ENCODE measurements around the gene CYP4F12. TPM values are rescaled to one million over a fixed set of nuclear protein-coding genes. Genes with fewer than 3 reads are reported as not detected.

The CYP4F12 gene
- total and polyA plus RNA-seq, 10 of the 15 experiments (the other 5 are each of a cell fraction or from before 2014, with no cell fraction given), result 0.12 to 0.20 TPM; not detected in 8

DNA sequence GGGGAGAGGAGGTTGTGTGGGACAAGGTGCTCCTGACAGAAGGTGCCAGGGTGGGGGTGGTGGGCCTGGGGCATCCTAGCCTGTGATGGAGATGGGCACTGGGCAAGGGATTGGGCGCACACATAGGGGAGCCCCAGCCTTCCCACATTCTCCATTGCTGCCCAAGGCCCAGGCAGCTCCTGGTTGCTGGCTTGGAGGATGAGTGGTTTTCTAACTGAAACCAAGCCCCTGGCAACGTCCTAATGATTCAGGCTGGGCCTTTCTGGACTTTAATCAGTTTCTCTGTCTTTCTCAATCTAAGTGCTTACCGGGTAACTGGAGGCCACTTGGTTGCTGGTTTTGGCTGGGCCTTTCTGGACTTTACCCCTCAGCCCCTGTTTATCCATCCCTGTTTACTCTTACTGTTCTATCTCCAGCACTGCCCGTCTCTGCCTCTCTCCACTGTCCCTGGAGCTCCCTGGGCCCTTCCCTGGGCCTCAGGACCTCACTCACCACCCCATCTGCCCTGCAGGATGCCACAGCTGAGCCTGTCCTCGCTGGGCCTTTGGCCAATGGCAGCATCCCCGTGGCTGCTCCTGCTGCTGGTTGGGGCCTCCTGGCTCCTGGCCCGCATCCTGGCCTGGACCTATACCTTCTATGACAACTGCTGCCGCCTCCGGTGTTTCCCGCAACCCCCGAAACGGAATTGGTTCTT, 31.8 kb upstream of the CYP4F12 start (continued):
- TF ChIP-seq, protein P1, sequence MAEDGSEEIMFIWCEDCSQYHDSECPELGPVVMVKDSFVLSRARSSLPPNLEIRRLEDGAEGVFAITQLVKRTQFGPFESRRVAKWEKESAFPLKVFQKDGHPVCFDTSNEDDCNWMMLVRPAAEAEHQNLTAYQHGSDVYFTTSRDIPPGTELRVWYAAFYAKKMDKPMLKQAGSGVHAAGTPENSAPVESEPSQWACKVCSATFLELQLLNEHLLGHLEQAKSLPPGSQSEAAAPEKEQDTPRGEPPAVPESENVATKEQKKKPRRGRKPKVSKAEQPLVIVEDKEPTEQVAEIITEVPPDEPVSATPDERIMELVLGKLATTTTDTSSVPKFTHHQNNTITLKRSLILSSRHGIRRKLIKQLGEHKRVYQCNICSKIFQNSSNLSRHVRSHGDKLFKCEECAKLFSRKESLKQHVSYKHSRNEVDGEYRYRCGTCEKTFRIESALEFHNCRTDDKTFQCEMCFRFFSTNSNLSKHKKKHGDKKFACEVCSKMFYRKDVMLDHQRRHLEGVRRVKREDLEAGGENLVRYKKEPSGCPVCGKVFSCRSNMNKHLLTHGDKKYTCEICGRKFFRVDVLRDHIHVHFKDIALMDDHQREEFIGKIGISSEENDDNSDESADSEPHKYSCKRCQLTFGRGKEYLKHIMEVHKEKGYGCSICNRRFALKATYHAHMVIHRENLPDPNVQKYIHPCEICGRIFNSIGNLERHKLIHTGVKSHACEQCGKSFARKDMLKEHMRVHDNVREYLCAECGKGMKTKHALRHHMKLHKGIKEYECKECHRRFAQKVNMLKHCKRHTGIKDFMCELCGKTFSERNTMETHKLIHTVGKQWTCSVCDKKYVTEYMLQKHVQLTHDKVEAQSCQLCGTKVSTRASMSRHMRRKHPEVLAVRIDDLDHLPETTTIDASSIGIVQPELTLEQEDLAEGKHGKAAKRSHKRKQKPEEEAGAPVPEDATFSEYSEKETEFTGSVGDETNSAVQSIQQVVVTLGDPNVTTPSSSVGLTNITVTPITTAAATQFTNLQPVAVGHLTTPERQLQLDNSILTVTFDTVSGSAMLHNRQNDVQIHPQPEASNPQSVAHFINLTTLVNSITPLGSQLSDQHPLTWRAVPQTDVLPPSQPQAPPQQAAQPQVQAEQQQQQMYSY (CRISPR knock-in tag; IDR thresholded peaks at IDR 0.05), result no peak
- TF ChIP-seq STAT1 (conservative IDR thresholded peaks at IDR 0.05) (no peak), CREM (IDR thresholded peaks at IDR 0.05; ENCODE audit: low read depth) (no peak), EED (IDR thresholded peaks at IDR 0.05; ENCODE audit: low read depth) (no peak), TARDBP (IDR thresholded peaks at IDR 0.05; ENCODE audit: borderline replicate concordance) (no peak), IKZF2 (IDR thresholded peaks at IDR 0.05) (no peak), RCOR1 (conservative IDR thresholded peaks at IDR 0.05; ENCODE audit: low read depth, low read length) (no peak), SIN3A (IDR thresholded peaks at IDR 0.05; ENCODE audit: low read depth, low read length) (no peak), ZNF207 (IDR thresholded peaks at IDR 0.05; ENCODE audit: borderline replicate concordance) (no peak), BRCA1 (IDR thresholded peaks at IDR 0.05; ENCODE audit: low read depth, low read length) (no peak)
- TF ChIP-seq, protein P2, sequence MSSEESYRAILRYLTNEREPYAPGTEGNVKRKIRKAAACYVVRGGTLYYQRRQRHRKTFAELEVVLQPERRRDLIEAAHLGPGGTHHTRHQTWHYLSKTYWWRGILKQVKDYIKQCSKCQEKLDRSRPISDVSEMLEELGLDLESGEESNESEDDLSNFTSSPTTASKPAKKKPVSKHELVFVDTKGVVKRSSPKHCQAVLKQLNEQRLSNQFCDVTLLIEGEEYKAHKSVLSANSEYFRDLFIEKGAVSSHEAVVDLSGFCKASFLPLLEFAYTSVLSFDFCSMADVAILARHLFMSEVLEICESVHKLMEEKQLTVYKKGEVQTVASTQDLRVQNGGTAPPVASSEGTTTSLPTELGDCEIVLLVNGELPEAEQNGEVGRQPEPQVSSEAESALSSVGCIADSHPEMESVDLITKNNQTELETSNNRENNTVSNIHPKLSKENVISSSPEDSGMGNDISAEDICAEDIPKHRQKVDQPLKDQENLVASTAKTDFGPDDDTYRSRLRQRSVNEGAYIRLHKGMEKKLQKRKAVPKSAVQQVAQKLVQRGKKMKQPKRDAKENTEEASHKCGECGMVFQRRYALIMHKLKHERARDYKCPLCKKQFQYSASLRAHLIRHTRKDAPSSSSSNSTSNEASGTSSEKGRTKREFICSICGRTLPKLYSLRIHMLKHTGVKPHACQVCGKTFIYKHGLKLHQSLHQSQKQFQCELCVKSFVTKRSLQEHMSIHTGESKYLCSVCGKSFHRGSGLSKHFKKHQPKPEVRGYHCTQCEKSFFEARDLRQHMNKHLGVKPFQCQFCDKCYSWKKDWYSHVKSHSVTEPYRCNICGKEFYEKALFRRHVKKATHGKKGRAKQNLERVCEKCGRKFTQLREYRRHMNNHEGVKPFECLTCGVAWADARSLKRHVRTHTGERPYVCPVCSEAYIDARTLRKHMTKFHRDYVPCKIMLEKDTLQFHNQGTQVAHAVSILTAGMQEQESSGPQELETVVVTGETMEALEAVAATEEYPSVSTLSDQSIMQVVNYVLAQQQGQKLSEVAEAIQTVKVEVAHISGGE (CRISPR knock-in tag; IDR thresholded peaks at IDR 0.05), result no peak
- TF ChIP-seq, protein P3, sequence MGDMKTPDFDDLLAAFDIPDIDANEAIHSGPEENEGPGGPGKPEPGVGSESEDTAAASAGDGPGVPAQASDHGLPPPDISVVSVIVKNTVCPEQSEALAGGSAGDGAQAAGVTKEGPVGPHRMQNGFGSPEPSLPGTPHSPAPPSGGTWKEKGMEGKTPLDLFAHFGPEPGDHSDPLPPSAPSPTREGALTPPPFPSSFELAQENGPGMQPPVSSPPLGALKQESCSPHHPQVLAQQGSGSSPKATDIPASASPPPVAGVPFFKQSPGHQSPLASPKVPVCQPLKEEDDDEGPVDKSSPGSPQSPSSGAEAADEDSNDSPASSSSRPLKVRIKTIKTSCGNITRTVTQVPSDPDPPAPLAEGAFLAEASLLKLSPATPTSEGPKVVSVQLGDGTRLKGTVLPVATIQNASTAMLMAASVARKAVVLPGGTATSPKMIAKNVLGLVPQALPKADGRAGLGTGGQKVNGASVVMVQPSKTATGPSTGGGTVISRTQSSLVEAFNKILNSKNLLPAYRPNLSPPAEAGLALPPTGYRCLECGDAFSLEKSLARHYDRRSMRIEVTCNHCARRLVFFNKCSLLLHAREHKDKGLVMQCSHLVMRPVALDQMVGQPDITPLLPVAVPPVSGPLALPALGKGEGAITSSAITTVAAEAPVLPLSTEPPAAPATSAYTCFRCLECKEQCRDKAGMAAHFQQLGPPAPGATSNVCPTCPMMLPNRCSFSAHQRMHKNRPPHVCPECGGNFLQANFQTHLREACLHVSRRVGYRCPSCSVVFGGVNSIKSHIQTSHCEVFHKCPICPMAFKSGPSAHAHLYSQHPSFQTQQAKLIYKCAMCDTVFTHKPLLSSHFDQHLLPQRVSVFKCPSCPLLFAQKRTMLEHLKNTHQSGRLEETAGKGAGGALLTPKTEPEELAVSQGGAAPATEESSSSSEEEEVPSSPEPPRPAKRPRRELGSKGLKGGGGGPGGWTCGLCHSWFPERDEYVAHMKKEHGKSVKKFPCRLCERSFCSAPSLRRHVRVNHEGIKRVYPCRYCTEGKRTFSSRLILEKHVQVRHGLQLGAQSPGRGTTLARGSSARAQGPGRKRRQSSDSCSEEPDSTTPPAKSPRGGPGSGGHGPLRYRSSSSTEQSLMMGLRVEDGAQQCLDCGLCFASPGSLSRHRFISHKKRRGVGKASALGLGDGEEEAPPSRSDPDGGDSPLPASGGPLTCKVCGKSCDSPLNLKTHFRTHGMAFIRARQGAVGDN (IDR thresholded peaks at IDR 0.05), result no peak
- TF ChIP-seq, protein P4, sequence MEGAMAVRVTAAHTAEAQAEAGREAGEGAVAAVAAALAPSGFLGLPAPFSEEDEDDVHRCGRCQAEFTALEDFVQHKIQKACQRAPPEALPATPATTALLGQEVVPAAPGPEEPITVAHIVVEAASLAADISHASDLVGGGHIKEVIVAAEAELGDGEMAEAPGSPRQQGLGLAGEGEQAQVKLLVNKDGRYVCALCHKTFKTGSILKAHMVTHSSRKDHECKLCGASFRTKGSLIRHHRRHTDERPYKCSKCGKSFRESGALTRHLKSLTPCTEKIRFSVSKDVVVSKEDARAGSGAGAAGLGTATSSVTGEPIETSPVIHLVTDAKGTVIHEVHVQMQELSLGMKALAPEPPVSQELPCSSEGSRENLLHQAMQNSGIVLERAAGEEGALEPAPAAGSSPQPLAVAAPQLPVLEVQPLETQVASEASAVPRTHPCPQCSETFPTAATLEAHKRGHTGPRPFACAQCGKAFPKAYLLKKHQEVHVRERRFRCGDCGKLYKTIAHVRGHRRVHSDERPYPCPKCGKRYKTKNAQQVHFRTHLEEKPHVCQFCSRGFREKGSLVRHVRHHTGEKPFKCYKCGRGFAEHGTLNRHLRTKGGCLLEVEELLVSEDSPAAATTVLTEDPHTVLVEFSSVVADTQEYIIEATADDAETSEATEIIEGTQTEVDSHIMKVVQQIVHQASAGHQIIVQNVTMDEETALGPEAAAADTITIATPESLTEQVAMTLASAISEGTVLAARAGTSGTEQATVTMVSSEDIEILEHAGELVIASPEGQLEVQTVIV (IDR thresholded peaks at IDR 0.05; ENCODE audit: borderline replicate concordance, partially characterized antibody), result no peak

Data from GM12878 (cell line).